Pancreas (tissue), 10 donors: ENCODE data around the gene TPSD1. TPM values are rescaled to one million over a fixed set of nuclear protein-coding genes. Genes with fewer than 3 reads are reported as not detected.

ENCODE experiments used
- ATAC-seq, 4 donors: fragments of 200-7000 bp; cut with Tn5 transposase; one replicate each; pipeline versions ENCODE4 v1.8.0 to v1.9.1; 2020; ENCODE audit warnings: mild to moderate bottlenecking in 4 of 4, moderate library complexity in 4 of 4
- DNase-seq, 6 donors: peaks; one replicate each; pipeline ENCODE4 v3.0.0-alpha.2; 2020
- FAIRE-seq: peaks from 2 replicates; lab custom pipeline; 2012; peaks lifted over from hg19 to GRCh38; lab: Jason Lieb, UNC
- H3K27ac ChIP-seq, 4 donors: fragments of 200-600 bp; sonication (generic); 1 replicate in 3 of 4; 2 replicates in 1 of 4; pipeline versions ENCODE4 v1.5.0 to v1.8.0; 2020
- H3K27me3 ChIP-seq, 4 donors: fragments of 200-600 bp; one replicate each; pipeline ENCODE4 v1.8.0; 2021
- H3K36me3 ChIP-seq, 3 donors: fragments of 200-600 bp; sonication (generic) in 1 of 3; one replicate each; pipeline versions ENCODE4 v1.5.0 to v1.8.0; 2020 to 2021
- H3K4me1 ChIP-seq, 3 donors: fragments of 200-600 bp; one replicate each; pipeline ENCODE4 v1.8.0; 2021
- H3K4me3 ChIP-seq, 4 donors: fragments of 200-600 bp; sonication (generic) in 2 of 4; one replicate each; pipeline versions ENCODE4 v1.5.0 to v1.8.0; 2020 to 2021
- H3K9me3 ChIP-seq, 4 donors: fragments of 200-600 bp; one replicate each; pipeline ENCODE4 v1.8.0; 2021
- WGBS, 2 donors: extraction: QIAGEN DNeasy Blood & Tissue Kit; methylation state at CpG; one replicate each; pipeline ENCODE4 v1.1.7; 2013; 5-methylcytosine and 5-hydroxymethylcytosine counted together
- intact Hi-C, 3 donors: fragments of 100-400 bp; cut with DNase I; formaldehyde crosslinking; loops; one replicate each; pipeline versions ENCODE4 v1.11.1 to v1.14.2; 2022
- polyA plus RNA-seq, 2 donors: library from polyadenylated mRNA; stranded (reverse); fragments of 200-250 nt; gene quantifications; one replicate each; pipeline ENCODE4 v1.2.3, GENCODE V29; 2013
- total RNA-seq, 6 donors: library from RNA; stranded (reverse); fragmentation: NEBNext Ultra II Directional in 4 of 6; extraction: Animal tissue kit (Norgen Biotek cat#: 25700) in 4 of 6; gene quantifications; one replicate each; pipeline versions ENCODE4 v1.2.1 to v1.2.4, GENCODE V29; 2021 to 2023
- TF ChIP-seq, protein P1 (sequence below), 4 donors: fragments of 200-600 bp; sonication (generic) in 3 of 4; IDR thresholded peaks; one replicate each; pipeline versions ENCODE4 v1.5.0 to v1.8.0; 2021; ENCODE audit warnings: antibody characterized with exemption in 4 of 4
- donor health status: healthy with polysubstance abuse.
- donor health status: DM: no; HTN: no; CAD: no; lungs with moderate emphysema.
- donor health status: DM: no; HTN: no; CAD: no.
- donor health status: control.
- donor health status: control.
- donor health status: Bipolar disorder and iron deficiency.
- donor health status: DM: yes; HTN: yes; CAD: no.
- donor health status: DM: no; HTN: no; CAD: no.
- donor health status: DM: no; HTN: no; CAD: no.
- donor health status: DM: yes; HTN: yes; CAD: no.

The TPSD1 gene
- total and polyA plus RNA-seq, 8 donors = 0.19 to 0.61 (median 0.26) TPM; not detected in 5

DNA sequence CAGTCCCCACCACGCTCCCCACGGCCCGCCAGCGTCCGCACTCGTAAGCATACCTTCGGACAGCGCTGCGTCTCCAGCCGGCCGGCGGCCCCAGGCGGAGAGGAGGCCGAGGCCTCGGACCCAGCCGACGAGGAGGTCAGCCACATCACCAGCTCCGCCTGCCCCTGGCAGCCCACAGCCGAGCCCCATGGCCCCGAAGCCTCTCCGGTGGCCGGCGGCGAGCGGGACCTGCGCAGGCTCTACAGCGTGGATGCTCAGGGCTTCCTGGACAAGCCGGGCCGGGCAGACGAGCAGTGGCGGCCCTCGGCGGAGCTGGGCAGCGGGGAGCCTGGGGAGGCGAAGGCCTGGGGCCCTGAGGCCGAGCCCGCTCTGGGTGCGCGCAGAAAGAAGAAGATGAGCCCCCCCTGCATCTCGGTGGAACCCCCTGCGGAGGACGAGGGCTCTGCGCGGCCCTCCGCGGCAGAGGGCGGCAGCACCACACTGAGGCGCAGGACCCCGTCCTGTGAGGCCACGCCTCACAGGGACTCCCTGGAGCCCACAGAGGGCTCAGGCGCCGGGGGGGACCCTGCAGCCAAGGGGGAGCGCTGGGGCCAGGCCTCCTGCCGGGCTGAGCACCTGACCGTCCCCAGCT is 35.7 kb upstream of the TPSD1 start:
- ATAC-seq = no peak
- H3K4me1 ChIP-seq = no peaks in the 10 kb centered on the region
- no peaks in the 10 kb centered on the region for H3K36me3 ChIP-seq
- WGBS, 2 donors = 76 to 84% methylated on average over 39 to 55 of the region's 55 CpGs
- no peaks in the 10 kb centered on the region for H3K27me3 ChIP-seq
- no peak overlapping the region for H3K4me3 ChIP-seq
- no peak for DNase-seq
- intact Hi-C loops = no loop called here
- H3K9me3 ChIP-seq = no peaks in the 10 kb centered on the region
- H3K27ac ChIP-seq = no peak overlapping the region
- TF ChIP-seq, protein P1, sequence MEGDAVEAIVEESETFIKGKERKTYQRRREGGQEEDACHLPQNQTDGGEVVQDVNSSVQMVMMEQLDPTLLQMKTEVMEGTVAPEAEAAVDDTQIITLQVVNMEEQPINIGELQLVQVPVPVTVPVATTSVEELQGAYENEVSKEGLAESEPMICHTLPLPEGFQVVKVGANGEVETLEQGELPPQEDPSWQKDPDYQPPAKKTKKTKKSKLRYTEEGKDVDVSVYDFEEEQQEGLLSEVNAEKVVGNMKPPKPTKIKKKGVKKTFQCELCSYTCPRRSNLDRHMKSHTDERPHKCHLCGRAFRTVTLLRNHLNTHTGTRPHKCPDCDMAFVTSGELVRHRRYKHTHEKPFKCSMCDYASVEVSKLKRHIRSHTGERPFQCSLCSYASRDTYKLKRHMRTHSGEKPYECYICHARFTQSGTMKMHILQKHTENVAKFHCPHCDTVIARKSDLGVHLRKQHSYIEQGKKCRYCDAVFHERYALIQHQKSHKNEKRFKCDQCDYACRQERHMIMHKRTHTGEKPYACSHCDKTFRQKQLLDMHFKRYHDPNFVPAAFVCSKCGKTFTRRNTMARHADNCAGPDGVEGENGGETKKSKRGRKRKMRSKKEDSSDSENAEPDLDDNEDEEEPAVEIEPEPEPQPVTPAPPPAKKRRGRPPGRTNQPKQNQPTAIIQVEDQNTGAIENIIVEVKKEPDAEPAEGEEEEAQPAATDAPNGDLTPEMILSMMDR (IDR thresholded peaks at IDR 0.05) = no peak
- FAIRE-seq = no peak

GRCh38 chr16:1220841-1221627 is 34.8 kb upstream of the TPSD1 start:
- FAIRE-seq (no peak), ATAC-seq (no peak), DNase-seq (no peak)
- 73 to 83% methylated on average over 46 to 48 of the region's 48 CpGs for WGBS, 2 donors
- Histone ChIP-seq H3K27me3 (no peaks in the 10 kb centered on the region), H3K27ac (no peak overlapping the region), H3K4me1 (no peaks in the 10 kb centered on the region), H3K4me3 (no peak overlapping the region), H3K9me3 (no peaks in the 10 kb centered on the region), H3K36me3 (no peaks in the 10 kb centered on the region)
- intact Hi-C loops = no loop called here
- TF ChIP-seq, protein P1 (IDR thresholded peaks at IDR 0.05) = no peak

- WGBS, 2 donors = 68 to 74% methylated on average over 37 to 40 of the region's 40 CpGs
- no peak overlapping the region for H3K4me3 ChIP-seq
- H3K27ac ChIP-seq = no peak overlapping the region
- H3K36me3 ChIP-seq = no peaks in the 10 kb centered on the region
- intact Hi-C loops = no loop called here
- FAIRE-seq (no peak), ATAC-seq (no peak), DNase-seq (peak in 1 of 6 donors; percentile 40)
- H3K4me1 ChIP-seq = no peaks in the 10 kb centered on the region
- H3K27me3 ChIP-seq = no peaks in the 10 kb centered on the region
- TF ChIP-seq, protein P1 (IDR thresholded peaks at IDR 0.05) = no peak
- H3K9me3 ChIP-seq = no peaks in the 10 kb centered on the region
Measured at GRCh38 chr16:1221628-1222552, 34.0 kb upstream of the TPSD1 start.

GRCh38 chr16:1222553-1223354 is 33.1 kb upstream of the TPSD1 start:
- H3K4me3 ChIP-seq = no peak overlapping the region
- no peaks in the 10 kb centered on the region for H3K9me3 ChIP-seq
- WGBS, 2 donors = 58 to 73% methylated on average over 25 of the region's 25 CpGs
- DNase-seq (peak in 1 of 6 donors; percentile 55), ATAC-seq (no peak), FAIRE-seq (no peak)
- intact Hi-C loops = no loop called here
- no peak overlapping the region for H3K27ac ChIP-seq
- TF ChIP-seq, protein P1 (IDR thresholded peaks at IDR 0.05) = no peak
- no peaks in the 10 kb centered on the region for H3K36me3 ChIP-seq
- no peaks in the 10 kb centered on the region for H3K27me3 ChIP-seq
- no peaks in the 10 kb centered on the region for H3K4me1 ChIP-seq
